Femur (tissue), 1 donor: Measurements from ENCODE around the gene COA7.
"Not testable (repeated sequence)": the region's sequence is repeated elsewhere in the genome, so short reads cannot be mapped to it uniquely, and the experiment has no call there.

ENCODE experiments used
- DNase-seq: peaks from one replicate; pipeline ENCODE4 v3.0.0-alpha.2; 2017

The COA7 gene

GRCh38 chr1:52702886-52703787 is 5.0 kb upstream of the COA7 start:
- peak; percentile 91 for DNase-seq

- no peak for DNase-seq
Measured at GRCh38 chr1:52695627-52696026, 2.5 kb downstream of the COA7 start.

- no peak for DNase-seq
Measured at GRCh38 chr1:52693843-52694242, 4.3 kb downstream of the COA7 start.

GRCh38 chr1:52693351-52693750 is 4.8 kb downstream of the COA7 start:
- DNase-seq, result not testable (repeated sequence)

GRCh38 chr1:52692697-52693096 is 5.5 kb downstream of the COA7 start:
- no peak for DNase-seq

- DNase-seq, result no peak
Measured at GRCh38 chr1:52691821-52692220, 6.3 kb downstream of the COA7 start.

GRCh38 chr1:52686830-52687229 is 11.3 kb downstream of the COA7 start:
- no peak for DNase-seq

- DNase-seq, result peak; percentile 77
Measured at GRCh38 chr1:52686261-52686751, 11.8 kb downstream of the COA7 start.

GRCh38 chr1:52684545-52684944 is 13.6 kb downstream of the COA7 start:
- no peak for DNase-seq

- no peak for DNase-seq
Measured at GRCh38 chr1:52683367-52683940, 14.7 kb downstream of the COA7 start.

- no peak for DNase-seq
Measured at GRCh38 chr1:52681136-52681535, 17.0 kb downstream of the COA7 start.

- DNase-seq, result no peak
Measured at GRCh38 chr1:52680353-52680752, 17.8 kb downstream of the COA7 start.

GRCh38 chr1:52679498-52679897 is 18.6 kb downstream of the COA7 start:
- DNase-seq, result no peak

GRCh38 chr1:52679048-52679447 is 19.1 kb downstream of the COA7 start:
- peak; percentile 43 for DNase-seq

GRCh38 chr1:52677076-52677806 is 20.9 kb downstream of the COA7 start:
- no peak for DNase-seq

GRCh38 chr1:52676249-52676903 is 21.8 kb downstream of the COA7 start:
- DNase-seq, result peak; percentile 75

GRCh38 chr1:52674497-52675384 is 23.4 kb downstream of the COA7 start:
- DNase-seq, result no peak

GRCh38 chr1:52673513-52673912 is 24.6 kb downstream of the COA7 start:
- no peak for DNase-seq

GRCh38 chr1:52672946-52673345 is 25.2 kb downstream of the COA7 start:
- DNase-seq, result no peak

- no peak for DNase-seq
Measured at GRCh38 chr1:52670604-52671003, 27.5 kb downstream of the COA7 start.

GRCh38 chr1:52669696-52670095 is 28.5 kb downstream of the COA7 start:
- DNase-seq, result no peak

- no peak for DNase-seq
Measured at GRCh38 chr1:52668711-52669110, 29.4 kb downstream of the COA7 start.
